Transverse colon (tissue), 4 donors: ENCODE data around the gene GPBP1L1.

Source experiments
- CTCF ChIP-seq, 5 experiments: fragments of 200-600 bp in 3 of 5; fragments of 450-650 bp in 2 of 5; sonication (generic) in 3 of 5; IDR thresholded peaks; 1 replicate in 2 of 5; 2 replicates in 3 of 5; pipeline ENCODE4 v1.5.1; 2016 to 2017; ENCODE audit warnings: antibody characterized with exemption in 5 of 5, inconsistent platforms in 3 of 5, mild to moderate bottlenecking in 2 of 5, moderate library complexity in 1 of 5
- EP300 ChIP-seq: sonication (generic); formaldehyde crosslinking; IDR thresholded peaks from one replicate; pipeline ENCODE4 v1.6.1; 2017; ENCODE audit warnings: antibody characterized with exemption, low read depth
- POLR2A ChIP-seq: fragments of 450-650 bp; IDR thresholded peaks from one replicate; pipeline ENCODE4 v1.6.1; 2016; ENCODE audit warnings: antibody characterized with exemption, mild to moderate bottlenecking, moderate library complexity
- POLR2AphosphoS5 ChIP-seq, 3 donors: sonication (generic); formaldehyde crosslinking; IDR thresholded peaks; one replicate each; pipeline ENCODE4 v1.6.1; 2016; ENCODE audit warnings: antibody characterized with exemption in 3 of 3

GRCh38 chr1:45669859-45670655, 16.3 kb downstream of the GPBP1L1 start:
- TF ChIP-seq CTCF (IDR thresholded peaks at IDR 0.05): no peak
- TF ChIP-seq EP300: no peak
- TF ChIP-seq POLR2A: no peak
- no peak for TF ChIP-seq POLR2AphosphoS5 (IDR thresholded peaks at IDR 0.05)
